Mucosa of descending colon (tissue), 3 donors: ENCODE results near the gene ZNF608. TPM values are rescaled to one million over a fixed set of nuclear protein-coding genes. Genes with fewer than 3 reads are reported as not detected.

Experiments
- ATAC-seq: fragments of 200-7000 bp; cut with Tn5 transposase; one replicate; pipeline ENCODE4 v1.9.1; 2020; ENCODE audit warnings: mild to moderate bottlenecking, moderate library complexity
- DNase-seq, 3 donors: peaks; one replicate each; pipeline ENCODE4 v3.0.0-alpha.2; 2020
- H3K36me3 ChIP-seq: fragments of 200-600 bp; one replicate; pipeline ENCODE4 v1.8.0; 2021; ENCODE audit warnings: low read depth, mild to moderate bottlenecking
- H3K4me1 ChIP-seq: fragments of 200-600 bp; one replicate; pipeline ENCODE4 v1.8.0; 2021; ENCODE audit warnings: low read depth, mild to moderate bottlenecking
- H3K4me3 ChIP-seq: fragments of 200-600 bp; one replicate; pipeline ENCODE4 v1.8.0; 2021; ENCODE audit warnings: mild to moderate bottlenecking
- H3K9me3 ChIP-seq: fragments of 200-600 bp; one replicate; pipeline ENCODE4 v1.8.0; 2021; ENCODE audit warnings: mild to moderate bottlenecking
- intact Hi-C, 2 donors: fragments of 100-400 bp; cut with DNase I in 1 of 2; cut with micrococcal nuclease in 1 of 2; formaldehyde crosslinking; loops; one replicate each; pipeline versions ENCODE4 v1.11.0 to v1.11.1; 2022; cut with DNase I, micrococcal nuclease
- total RNA-seq, 3 donors: library from RNA; stranded (reverse); fragmentation: NEBNext Ultra II Directional in 2 of 3; extraction: Animal tissue kit (Norgen Biotek cat#: 25700) in 2 of 3; gene quantifications; one replicate each; pipeline versions ENCODE4 v1.2.1 to v1.2.4, GENCODE V29; 2021 to 2023
- TF ChIP-seq, protein P1 (sequence below): fragments of 200-600 bp; IDR thresholded peaks from one replicate; pipeline ENCODE4 v1.8.0; 2022; ENCODE audit warnings: antibody characterized with exemption, mild to moderate bottlenecking
- donor health status: DM: no; HTN: no; CAD: no; lungs with moderate emphysema.
- donor health status: DM: no; HTN: no; CAD: no.
- donor health status: DM: no; HTN: yes; CAD: no.

Gene ZNF608
- total RNA-seq, 3 donors from 2014 or later: 19.7 to 32.3 (median 27.2) TPM

DNA sequence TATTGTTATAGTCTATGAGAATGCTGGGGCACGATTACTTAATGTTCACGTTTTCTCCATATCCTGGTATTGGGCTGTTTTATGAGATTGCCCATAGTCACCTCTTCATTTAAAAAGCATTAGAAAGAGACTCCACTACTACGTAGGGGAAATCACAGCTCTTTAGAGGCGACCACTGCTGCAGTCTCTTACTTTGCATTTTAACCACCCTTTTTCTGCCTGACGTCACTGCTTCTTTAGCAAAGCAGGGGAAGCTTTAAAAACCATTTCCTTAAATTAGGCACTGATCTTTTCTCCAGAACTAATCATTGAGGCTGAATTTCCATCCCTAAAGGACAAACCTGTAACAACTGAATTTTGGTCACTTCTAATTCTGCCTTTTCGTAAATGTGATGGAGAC, 38.9 kb downstream of the ZNF608 start:
- H3K36me3 ChIP-seq: no peaks in the 10 kb centered on the region
- TF ChIP-seq, protein P1, sequence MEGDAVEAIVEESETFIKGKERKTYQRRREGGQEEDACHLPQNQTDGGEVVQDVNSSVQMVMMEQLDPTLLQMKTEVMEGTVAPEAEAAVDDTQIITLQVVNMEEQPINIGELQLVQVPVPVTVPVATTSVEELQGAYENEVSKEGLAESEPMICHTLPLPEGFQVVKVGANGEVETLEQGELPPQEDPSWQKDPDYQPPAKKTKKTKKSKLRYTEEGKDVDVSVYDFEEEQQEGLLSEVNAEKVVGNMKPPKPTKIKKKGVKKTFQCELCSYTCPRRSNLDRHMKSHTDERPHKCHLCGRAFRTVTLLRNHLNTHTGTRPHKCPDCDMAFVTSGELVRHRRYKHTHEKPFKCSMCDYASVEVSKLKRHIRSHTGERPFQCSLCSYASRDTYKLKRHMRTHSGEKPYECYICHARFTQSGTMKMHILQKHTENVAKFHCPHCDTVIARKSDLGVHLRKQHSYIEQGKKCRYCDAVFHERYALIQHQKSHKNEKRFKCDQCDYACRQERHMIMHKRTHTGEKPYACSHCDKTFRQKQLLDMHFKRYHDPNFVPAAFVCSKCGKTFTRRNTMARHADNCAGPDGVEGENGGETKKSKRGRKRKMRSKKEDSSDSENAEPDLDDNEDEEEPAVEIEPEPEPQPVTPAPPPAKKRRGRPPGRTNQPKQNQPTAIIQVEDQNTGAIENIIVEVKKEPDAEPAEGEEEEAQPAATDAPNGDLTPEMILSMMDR: no peak
- intact Hi-C loops: no loop called here
- no peaks in the 10 kb centered on the region for H3K9me3 ChIP-seq
- H3K4me3 ChIP-seq: no peak overlapping the region
- peaks cover 15% of the 10 kb centered on the region for H3K4me1 ChIP-seq
- ATAC-seq (no peak), DNase-seq (no peak)

DNA sequence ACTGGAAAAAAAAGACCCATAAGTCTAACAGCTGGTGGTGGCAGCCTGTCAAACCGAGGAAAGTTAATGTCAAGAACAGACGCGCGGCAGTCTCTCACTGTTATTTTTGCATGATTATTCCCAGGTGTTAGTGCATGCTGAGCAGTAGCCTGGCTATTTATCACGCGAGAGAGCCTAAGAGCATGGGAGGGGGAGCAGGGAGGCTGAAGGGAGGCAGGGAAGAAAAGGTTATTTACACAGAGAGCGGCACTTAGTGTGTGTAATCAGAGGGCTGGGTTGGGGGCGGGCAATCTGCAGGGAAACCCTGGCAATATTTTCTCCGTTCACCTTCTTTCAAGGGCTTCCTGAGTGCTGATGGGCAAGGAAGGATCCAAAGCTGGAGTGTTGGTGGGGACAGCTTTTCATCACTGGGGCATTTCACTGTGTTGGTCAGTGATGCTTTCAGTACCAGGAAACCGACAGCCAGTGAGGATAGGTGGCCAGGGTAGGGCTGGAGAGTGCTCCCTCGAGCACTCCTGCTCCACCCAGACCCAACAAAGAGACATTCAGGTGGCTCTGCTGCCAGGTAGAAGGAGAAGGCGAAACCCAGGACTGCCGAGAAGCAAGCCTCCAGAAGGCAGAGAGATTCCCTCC, 39.6 kb downstream of the ZNF608 start:
- DNase-seq (peak in 2 of 3 donors; percentile 46 to 58), ATAC-seq (peak; percentile 81)
- H3K36me3 ChIP-seq: no peaks in the 10 kb centered on the region
- H3K4me1 ChIP-seq: peaks cover 17% of the 10 kb centered on the region
- TF ChIP-seq, protein P1: no peak
- no peaks in the 10 kb centered on the region for H3K9me3 ChIP-seq
- intact Hi-C loops: no loop called here
- H3K4me3 ChIP-seq: no peak overlapping the region

DNA sequence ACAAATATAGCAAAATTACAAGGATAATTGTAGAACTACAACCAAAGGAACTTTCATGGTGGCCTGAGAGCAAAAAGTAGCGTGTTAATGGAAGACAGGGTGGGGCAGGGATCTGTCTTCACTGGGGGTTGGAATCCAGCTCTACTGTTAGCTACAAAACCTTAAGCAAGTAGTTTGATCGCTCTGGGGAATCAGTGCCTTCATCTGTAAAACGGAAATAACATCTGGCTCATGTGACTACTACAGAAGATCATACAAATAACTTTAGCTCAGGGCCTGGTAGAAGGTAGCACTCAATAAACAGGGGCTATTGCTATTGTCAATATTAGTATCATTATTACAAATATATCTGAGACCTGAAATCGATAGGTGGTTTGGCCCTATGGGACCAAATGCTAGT, 40.4 kb downstream of the ZNF608 start:
- TF ChIP-seq, protein P1: no peak
- ATAC-seq (no peak), DNase-seq (no peak)
- Histone ChIP-seq H3K4me1 (peaks cover 17% of the 10 kb centered on the region), H3K36me3 (no peaks in the 10 kb centered on the region), H3K4me3 (no peak overlapping the region), H3K9me3 (no peaks in the 10 kb centered on the region)
- intact Hi-C loops: no loop called here

DNA sequence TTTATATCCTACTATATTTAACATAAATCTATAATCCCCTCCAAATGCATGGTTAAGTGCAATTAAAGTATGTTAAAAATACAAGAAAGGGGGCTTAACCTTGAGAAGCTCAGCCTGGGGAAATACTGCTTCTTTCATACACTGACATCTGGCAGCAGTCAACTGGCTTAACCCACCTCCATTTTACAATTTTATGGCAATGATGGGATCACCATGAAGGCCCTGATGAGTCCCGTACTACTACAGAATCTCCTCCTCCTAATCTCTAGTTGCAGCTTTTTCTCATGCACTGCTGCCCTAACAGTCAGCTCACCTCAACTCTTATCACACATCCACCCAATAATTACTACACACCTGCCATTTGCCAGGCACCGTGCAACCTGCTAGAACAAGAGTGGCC, 40.9 kb downstream of the ZNF608 start:
- TF ChIP-seq, protein P1: no peak
- H3K4me3 ChIP-seq: no peak overlapping the region
- H3K36me3 ChIP-seq: no peaks in the 10 kb centered on the region
- ATAC-seq (no peak), DNase-seq (no peak)
- intact Hi-C loops: no loop called here
- H3K9me3 ChIP-seq: no peaks in the 10 kb centered on the region
- H3K4me1 ChIP-seq: peaks cover 17% of the 10 kb centered on the region

DNA sequence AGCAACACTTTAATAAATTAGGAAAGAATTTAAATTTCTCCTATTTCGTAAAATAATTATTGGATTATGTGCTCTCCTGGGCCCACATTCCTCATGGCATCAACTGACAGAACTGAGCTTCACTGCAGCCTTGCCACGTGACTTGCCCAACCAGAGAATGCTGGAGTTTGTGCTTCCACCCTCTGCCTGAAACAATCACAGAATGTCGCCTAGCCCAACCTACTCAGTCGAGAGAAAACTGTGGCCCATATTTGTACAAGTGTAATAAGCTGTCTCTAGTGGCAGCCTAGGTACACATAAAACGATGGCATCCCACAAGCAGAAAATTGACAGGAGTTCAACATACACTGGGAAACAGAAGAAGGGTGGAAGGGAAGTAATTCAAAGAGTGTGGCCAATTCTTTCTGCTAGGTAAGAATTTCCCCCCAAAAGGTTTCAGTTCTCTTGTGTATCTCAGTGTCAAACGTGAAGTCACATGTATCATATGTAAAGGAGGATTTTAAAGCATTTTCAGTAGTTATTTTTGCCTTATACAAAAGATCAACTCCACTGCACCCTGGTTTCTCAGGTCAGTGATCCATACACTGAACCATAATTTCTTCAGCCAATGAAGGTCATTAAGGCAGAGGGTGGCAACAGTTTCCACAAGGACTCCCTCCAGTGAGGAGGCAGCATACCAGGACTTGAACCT, 41.7 kb downstream of the ZNF608 start:
- no peak for DNase-seq
- Histone ChIP-seq H3K9me3 (no peaks in the 10 kb centered on the region), H3K4me1 (peaks cover 17% of the 10 kb centered on the region), H3K4me3 (no peak overlapping the region), H3K36me3 (no peaks in the 10 kb centered on the region)
- ATAC-seq: peak; percentile 26
- intact Hi-C loops: loop anchor here in 1 of 2 donors (5.0 kb wide), 1 partner anchor 38 kb away; no protein-coding TSS in a partner anchor
- TF ChIP-seq, protein P1: no peak
